GM12878 (cell line): ENCODE data around the gene ELN. TPM values are rescaled to one million over a fixed set of nuclear protein-coding genes. Genes with fewer than 3 reads are reported as not detected.

Experiments
- ATAC-seq: fragments of 200-7000 bp; cut with Tn5 transposase; 3 replicates; pipeline ENCODE4 v1.9.1; 2020; ENCODE audit warnings: mild to moderate bottlenecking, moderate library complexity
- BruUV-seq: library from RNA; stranded (reverse); fragments of 400-500 nt; replicated peaks from 2 replicates; lab custom pipeline; 2021; lab: Mats Ljungman, UMichigan
- CTCF ChIA-PET: fragments of 300-600 bp; sonication (Branson Sonifier 250); formaldehyde crosslinking; extraction: SDS; loops from one replicate; lab custom pipeline; 2021; ENCODE audit warnings: inconsistent platforms; lab: Yijun Ruan, JAX
- POLR2A ChIA-PET: fragments of 350-600 bp; formaldehyde crosslinking; extraction: SDS; loops from one replicate; lab custom pipeline; 2021; ENCODE audit warnings: inconsistent platforms; lab: Charles Lee
- RAD21 ChIA-PET: fragments of 300-600 bp; sonication (Branson Sonifier 250); formaldehyde crosslinking; loops from one replicate; lab custom pipeline; 2023; ENCODE audit warnings: antibody characterized with exemption; ENCODE audit not compliant: unreplicated experiment; lab: Charles Lee
- SMC1A ChIA-PET: fragments of 300-600 bp; sonication (Branson Sonifier 250); formaldehyde crosslinking; loops from one replicate; lab custom pipeline; 2023; ENCODE audit not compliant: unreplicated experiment, uncharacterized antibody; lab: Charles Lee
- DNase-seq: peaks from one replicate; pipeline ENCODE4 v3.0.0-alpha.2; 2011; ENCODE audit warnings: low read depth, low spot score
- FAIRE-seq: peaks from 3 replicates; lab custom pipeline; 2011; peaks lifted over from hg19 to GRCh38; lab: Jason Lieb, UNC
- H2AFZ ChIP-seq: 2 replicates; pipeline ENCODE4 v1.6.0; 2011; ENCODE audit warnings: low read depth, low read length, control low read depth; ENCODE audit not compliant: control insufficient read depth
- H3K27ac ChIP-seq: 2 replicates; pipeline ENCODE4 v1.5.1; 2011; ENCODE audit warnings: control low read depth; ENCODE audit not compliant: control insufficient read depth, insufficient read depth
- H3K27me3 ChIP-seq, 2 experiments: replicated peaks in 1 of 2; 2 replicates each; pipeline versions ENCODE4 v1.6.0 to v1.6.1; 2011; ENCODE audit warnings: low read length in 1 of 2; ENCODE audit not compliant: control insufficient read depth in 2 of 2, insufficient read depth in 2 of 2
- H3K36me3 ChIP-seq, 2 experiments: 2 replicates each; pipeline ENCODE4 v1.5.1; 2011; ENCODE audit warnings: low read length in 1 of 2; ENCODE audit not compliant: control insufficient read depth in 2 of 2, insufficient read depth in 2 of 2
- H3K4me1 ChIP-seq: 2 replicates; pipeline ENCODE4 v1.6.1; 2011; ENCODE audit warnings: mild to moderate bottlenecking, low read length, moderate library complexity, mixed read lengths; ENCODE audit not compliant: control insufficient read depth, insufficient read depth
- H3K4me2 ChIP-seq: 2 replicates; pipeline ENCODE4 v1.6.0; 2011; ENCODE audit warnings: control low read depth; ENCODE audit not compliant: control insufficient read depth, insufficient read depth
- H3K4me3 ChIP-seq: fragments of 200-600 bp; sonication (generic); 2 replicates; pipeline ENCODE4 v1.5.1; 2016
- H3K79me2 ChIP-seq: 2 replicates; pipeline ENCODE4 v1.6.0; 2011; ENCODE audit warnings: low read length; ENCODE audit not compliant: control insufficient read depth, insufficient read depth
- H3K9ac ChIP-seq: 2 replicates; pipeline ENCODE4 v1.8.0; 2011; ENCODE audit warnings: low read length, control low read depth, mixed read lengths; ENCODE audit not compliant: control insufficient read depth, insufficient read depth
- H3K9me3 ChIP-seq: replicated peaks from 3 replicates; pipeline ENCODE4 v1.5.1; 2011; ENCODE audit warnings: mild to moderate bottlenecking, low read length; ENCODE audit not compliant: control insufficient read depth, insufficient read depth
- H4K20me1 ChIP-seq: 2 replicates; pipeline ENCODE4 v1.6.0; 2011; ENCODE audit not compliant: control insufficient read depth, insufficient read depth
- HDAC6 ChIP-seq: fragments of 200-600 bp; sonication (generic); IDR thresholded peaks from one replicate; pipeline ENCODE4 v1.8.0; 2017; ENCODE audit warnings: antibody characterized with exemption; ENCODE audit not compliant: unreplicated experiment
- IKZF1 ChIP-seq: fragments of 450-650 bp; conservative IDR thresholded peaks from 2 replicates; pipeline ENCODE4 v1.6.1; 2017; ENCODE audit warnings: antibody characterized with exemption, mild to moderate bottlenecking
- MXI1 ChIP-seq: fragments of 150-350 bp; IDR thresholded peaks from 2 replicates; pipeline ENCODE4 v1.6.1; 2011; ENCODE audit warnings: low read depth, mild to moderate bottlenecking, inconsistent platforms, low read length, improper control_type of control experiment
- whole genome bisulfite sequencing: methylation state at CpG from one replicate; pipeline ENCODE4 v1.1.6; 2016; ENCODE audit warnings: low lambda C conversion rate; ENCODE audit not compliant: insufficient replicate concordance, insufficient coverage; ENCODE audit errors: missing lambda C conversion rate; 5-methylcytosine and 5-hydroxymethylcytosine counted together
- in situ Hi-C: fragments of 300-500 bp; cut with MboI; formaldehyde crosslinking; loops from 9 replicates; pipeline ENCODE4 v1.14.3; 2018; ENCODE audit warnings: mixed read lengths
- intact Hi-C: fragments of 100-400 bp; cut with micrococcal nuclease; formaldehyde crosslinking; loops from one replicate; pipeline ENCODE4 v1.14.2; 2022; ENCODE audit not compliant: unreplicated experiment
- polyA plus RNA-seq, 11 experiments: library from polyadenylated mRNA; depleted of rRNA in 4 of 11; unstranded in 6 of 11; stranded (reverse) in 5 of 11; fragments of >200 nt; fragmentation: Nextera tagmentation in 4 of 11; fragmentation: Illumina TruSeq in 1 of 11; extraction: Ambion mirVana in 4 of 11; extraction: Trizol in 1 of 11; gene quantifications; 1 replicate in 1 of 11; 2 replicates in 10 of 11; pipeline versions ENCODE4 v1.2.1 to v1.2.3, GENCODE V29; 2011 to 2016; ENCODE audit warnings: inconsistent platforms in 2 of 11, missing spikeins in 2 of 11, low read depth in 1 of 11
- total RNA-seq, 4 experiments: library from RNA; depleted of rRNA in 3 of 4; stranded (reverse); fragments of >200 nt in 3 of 4; fragmentation: Illumina TruSeq in 1 of 4; extraction: Trizol in 1 of 4; gene quantifications; 2 replicates each; pipeline versions ENCODE4 v1.2.1 to v1.2.3, GENCODE V29; 2013 to 2021

ELN gene
- total and polyA plus RNA-seq, 10 of the 15 experiments (the other 5 are each of a cell fraction or from before 2014, with no cell fraction given): 0.08 to 0.27 (median 0.23) TPM; not detected in 7

GRCh38 chr7:74083928-74084721, 56.2 kb downstream of the ELN start:
- Histone ChIP-seq H3K4me2 (peak overlapping the region; percentile 98), H3K79me2 (peaks cover 5% of the 10 kb centered on the region; the same call in 1 of the 2 replicates), H2AFZ (peak overlapping the region; percentile 33), H4K20me1 (no peaks in the 10 kb centered on the region), H3K4me3 (peak overlapping the region; percentile 94), H3K4me1 (peaks cover 13% of the 10 kb centered on the region), H3K36me3 (peaks cover 0 to 8% of the 10 kb centered on the region in 2 experiments; a peak in 1 of 4 replicates), H3K9ac (peak overlapping the region; percentile 84), H3K9me3 (no peaks in the 10 kb centered on the region), H3K27me3 (no peaks in the 10 kb centered on the region), H3K27ac (peak overlapping the region; percentile 63)
- CTCF ChIA-PET: interaction anchor here (0.8 to 1.1 kb wide), 2 partner anchors 10 to 16 kb away, joined by 3 to 4 read pairs; no protein-coding TSS in a partner anchor
- SMC1A ChIA-PET: interaction anchor here (0.6 to 2.6 kb wide), 3 partner anchors 10 to 16 kb away, joined by 3 to 10 read pairs (median 3); no protein-coding TSS in a partner anchor
- FAIRE-seq: no peak
- intact Hi-C loops (loop anchor here (1.0 kb wide), 1 partner anchor 90 kb away; the partner anchor contains the start of gene EIF4H), in situ Hi-C loops (loop anchor here (10.0 kb wide), 1 partner anchor 91 kb away; the partner anchor contains the start of gene EIF4H)
- WGBS: 2% methylated on average over 20 of the region's 61 CpGs
- POLR2A ChIA-PET: interaction anchor here (0.7 to 2.3 kb wide), 5 partner anchors 8 to 186 kb away, joined by 3 to 18 read pairs (median 4); no protein-coding TSS in a partner anchor
- TF ChIP-seq HDAC6: no peak
- TF ChIP-seq MXI1: 0 out of 2 replicates have a peak, but pooled peaks have one; percentile 26
- no peak for TF ChIP-seq IKZF1
- peak; percentile 70 for ATAC-seq
- DNase-seq: no peak
- BruUV-seq: no TSS peak
- RAD21 ChIA-PET: interaction anchor here (1.4 to 1.9 kb wide), 3 partner anchors 16 to 317 kb away, joined by 4 to 12 read pairs (median 5); no protein-coding TSS in a partner anchor
